ENCODE results near the gene SETBP1. TPM values are rescaled to one million over a fixed set of nuclear protein-coding genes. Genes with fewer than 3 reads are reported as not detected.
"Not testable (repeated sequence)": the region's sequence is repeated elsewhere in the genome, so short reads cannot be mapped to it uniquely, and the experiment has no call there.

Gene SETBP1
- total RNA-seq, 2 experiments from 2014 or later = 25.2 to 30.3 TPM

GRCh38 chr18:44715842-44716241 lies 35.2 kb downstream of the SETBP1 start:
- peaks cover 45% of the 10 kb centered on the region for H3K36me3 Mint-ChIP-seq
- DNase-seq = no peak
- no peak overlapping the region for H3K4me3 Mint-ChIP-seq
- H3K27ac Mint-ChIP-seq = no peak overlapping the region
- H3K27me3 Mint-ChIP-seq = peaks cover 5% of the 10 kb centered on the region
- CTCF ChIA-PET = interaction anchor here (1.0 kb wide), 1 partner anchor 84 kb away, joined by 3 read pairs; no protein-coding TSS in a partner anchor
- H3K9me3 Mint-ChIP-seq (ENCODE audit: low read depth) = no peaks in the 10 kb centered on the region
- no peak for ATAC-seq
- H3K4me1 Mint-ChIP-seq = peaks cover 63% of the 10 kb centered on the region

GRCh38 chr18:44716697-44717163 lies 36.0 kb downstream of the SETBP1 start:
- ATAC-seq = peak; percentile 85
- Mint-ChIP-seq H3K4me3 (no peak overlapping the region), H3K9me3 (ENCODE audit: low read depth) (no peaks in the 10 kb centered on the region), H3K4me1 (peaks cover 67% of the 10 kb centered on the region), H3K36me3 (peaks cover 45% of the 10 kb centered on the region), H3K27me3 (peaks cover 5% of the 10 kb centered on the region), H3K27ac (peak overlapping the region; percentile 65)
- CTCF ChIA-PET = interaction anchor here (1.0 to 1.2 kb wide), 3 partner anchors 9 to 84 kb away, joined by 3 to 5 read pairs (median 3); no protein-coding TSS in a partner anchor
- peak; percentile 74 for DNase-seq

DNA sequence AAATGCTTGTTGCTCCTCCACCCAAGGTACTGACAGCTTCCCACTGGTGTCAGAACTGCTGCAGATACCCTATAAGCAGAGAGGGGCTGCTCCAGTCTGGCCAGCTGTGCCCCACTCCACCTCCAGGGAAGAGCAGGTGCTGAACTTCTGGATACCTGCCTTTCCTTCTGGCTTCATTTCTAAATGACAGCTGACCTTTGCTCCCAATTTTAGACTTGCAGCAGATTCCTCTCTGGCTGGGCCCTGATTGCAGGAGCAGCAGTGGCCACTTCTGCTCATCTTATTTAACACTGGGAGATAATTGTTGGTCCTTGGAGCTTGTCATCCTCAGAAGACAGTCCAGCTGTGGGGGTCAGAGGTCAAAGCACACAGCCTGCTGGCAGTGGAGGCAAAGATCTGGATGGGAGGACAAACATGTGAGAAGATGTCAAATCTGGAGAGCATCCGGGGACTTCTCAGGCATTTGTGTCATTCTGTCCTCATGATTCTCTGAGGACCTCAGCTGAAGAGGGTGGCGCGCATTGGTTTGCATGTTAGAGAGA lies 38.9 kb downstream of the SETBP1 start:
- Mint-ChIP-seq H3K4me3 (no peak overlapping the region), H3K4me1 (peaks cover 79% of the 10 kb centered on the region), H3K27ac (no peak overlapping the region), H3K27me3 (peaks cover 3% of the 10 kb centered on the region), H3K36me3 (peaks cover 40% of the 10 kb centered on the region), H3K9me3 (ENCODE audit: low read depth) (no peaks in the 10 kb centered on the region)
- CTCF ChIA-PET = no interaction called here
- DNase-seq (no peak), ATAC-seq (no peak)

GRCh38 chr18:44721748-44722147 lies 41.1 kb downstream of the SETBP1 start:
- H3K27ac Mint-ChIP-seq; H3K4me3 Mint-ChIP-seq; ATAC-seq; H3K27me3 Mint-ChIP-seq; DNase-seq; H3K9me3 Mint-ChIP-seq (ENCODE audit: low read depth): not testable (repeated sequence)
- Mint-ChIP-seq H3K36me3 (peaks cover 36% of the 10 kb centered on the region), H3K4me1 (peaks cover 85% of the 10 kb centered on the region)
- CTCF ChIA-PET = interaction anchor here (1.6 kb wide), 1 partner anchor 38 kb away, joined by 4 read pairs; no protein-coding TSS in a partner anchor

- Mint-ChIP-seq H3K4me1 (peaks cover 84% of the 10 kb centered on the region), H3K9me3 (ENCODE audit: low read depth) (no peaks in the 10 kb centered on the region), H3K27me3 (no peaks in the 10 kb centered on the region), H3K27ac (peak overlapping the region; percentile 88), H3K4me3 (no peak overlapping the region), H3K36me3 (peaks cover 40% of the 10 kb centered on the region)
- DNase-seq (peak; percentile 46), ATAC-seq (no peak)
- CTCF ChIA-PET = interaction anchor here (0.9 to 1.2 kb wide), 2 partner anchors 9 to 12 kb away, joined by 3 to 5 read pairs; no protein-coding TSS in a partner anchor
Observed at GRCh38 chr18:44723411-44723810, 42.7 kb downstream of the SETBP1 start.

DNA sequence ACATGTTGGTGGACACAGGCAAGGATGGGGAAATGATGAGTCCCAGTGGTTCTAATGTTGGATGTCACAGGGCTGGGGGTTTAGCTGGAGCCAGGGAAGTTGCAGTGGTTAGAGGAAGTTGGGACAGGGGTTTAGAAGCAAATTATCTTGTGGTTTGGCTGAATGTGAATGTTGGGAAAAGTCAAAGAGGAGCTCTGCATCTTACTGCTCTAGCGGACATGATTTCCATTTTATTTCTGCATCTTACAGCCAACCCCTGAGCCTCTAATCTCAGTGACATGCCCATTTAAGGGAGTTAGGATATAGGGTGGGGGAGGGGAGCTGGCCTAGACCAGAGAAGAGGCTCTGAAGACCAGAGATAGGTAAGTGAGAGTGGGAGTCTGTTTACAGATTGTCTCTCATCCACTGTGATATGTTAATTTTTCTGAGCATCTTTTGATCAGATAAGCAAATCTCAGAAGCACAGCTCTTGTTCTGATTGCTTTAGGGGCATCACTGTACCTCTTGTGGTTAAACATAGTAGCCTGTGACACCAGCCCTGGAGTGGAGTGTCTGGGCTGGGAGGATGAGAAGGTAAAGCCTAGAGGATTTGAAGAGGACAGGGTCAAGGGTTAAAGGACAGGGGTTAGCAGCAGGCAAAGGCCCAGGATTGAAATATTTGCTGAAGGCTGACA lies 43.6 kb downstream of the SETBP1 start:
- Mint-ChIP-seq H3K4me1 (peaks cover 85% of the 10 kb centered on the region), H3K27me3 (no peaks in the 10 kb centered on the region), H3K9me3 (ENCODE audit: low read depth) (no peaks in the 10 kb centered on the region), H3K27ac (peak overlapping the region; percentile 88), H3K4me3 (peak overlapping the region; percentile 27), H3K36me3 (peaks cover 37% of the 10 kb centered on the region)
- DNase-seq (peak; percentile 52), ATAC-seq (peak; percentile 25)
- CTCF ChIA-PET = interaction anchor here (0.9 to 2.3 kb wide), 4 partner anchors 10 to 42 kb away, joined by 3 to 8 read pairs (median 6); no protein-coding TSS in a partner anchor

GRCh38 chr18:44725300-44726058 lies 44.8 kb downstream of the SETBP1 start:
- H3K9me3 Mint-ChIP-seq (ENCODE audit: low read depth) = no peaks in the 10 kb centered on the region
- H3K4me1 Mint-ChIP-seq = peaks cover 96% of the 10 kb centered on the region
- peak; percentile 87 for DNase-seq
- H3K36me3 Mint-ChIP-seq = peaks cover 29% of the 10 kb centered on the region
- H3K27me3 Mint-ChIP-seq = no peaks in the 10 kb centered on the region
- peak overlapping the region; percentile 31 for H3K4me3 Mint-ChIP-seq
- H3K27ac Mint-ChIP-seq = peak overlapping the region; percentile 88
- ATAC-seq = peak; percentile 77
- CTCF ChIA-PET = interaction anchor here (0.9 to 2.3 kb wide), 9 partner anchors 8 to 162 kb away, joined by 3 to 8 read pairs (median 5); no protein-coding TSS in a partner anchor

DNA sequence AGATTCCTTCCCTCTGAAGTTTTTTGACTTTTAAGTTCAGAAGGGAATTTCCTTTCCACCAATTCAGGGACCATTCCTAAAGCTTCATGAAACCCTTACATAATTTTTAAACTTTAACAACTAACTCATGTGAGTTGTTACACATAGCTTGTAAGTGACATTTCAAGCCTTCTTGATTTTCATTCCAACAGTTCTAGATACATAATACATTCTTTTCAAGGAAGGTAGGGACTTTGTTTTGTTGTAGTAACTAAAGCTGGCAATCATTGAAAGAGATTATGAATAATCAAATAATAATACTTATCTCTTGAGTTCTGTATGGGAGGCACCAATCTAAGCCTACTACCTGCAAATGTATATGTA lies 45.4 kb downstream of the SETBP1 start:
- Mint-ChIP-seq H3K27ac (peak overlapping the region; percentile 88), H3K4me1 (peaks cover 98% of the 10 kb centered on the region), H3K36me3 (peaks cover 32% of the 10 kb centered on the region), H3K27me3 (no peaks in the 10 kb centered on the region), H3K4me3 (peak overlapping the region; percentile 31), H3K9me3 (ENCODE audit: low read depth) (no peaks in the 10 kb centered on the region)
- no peak for DNase-seq
- ATAC-seq = no peak
- CTCF ChIA-PET = interaction anchor here (0.9 to 2.3 kb wide), 9 partner anchors 8 to 161 kb away, joined by 3 to 8 read pairs (median 5); no protein-coding TSS in a partner anchor

DNA sequence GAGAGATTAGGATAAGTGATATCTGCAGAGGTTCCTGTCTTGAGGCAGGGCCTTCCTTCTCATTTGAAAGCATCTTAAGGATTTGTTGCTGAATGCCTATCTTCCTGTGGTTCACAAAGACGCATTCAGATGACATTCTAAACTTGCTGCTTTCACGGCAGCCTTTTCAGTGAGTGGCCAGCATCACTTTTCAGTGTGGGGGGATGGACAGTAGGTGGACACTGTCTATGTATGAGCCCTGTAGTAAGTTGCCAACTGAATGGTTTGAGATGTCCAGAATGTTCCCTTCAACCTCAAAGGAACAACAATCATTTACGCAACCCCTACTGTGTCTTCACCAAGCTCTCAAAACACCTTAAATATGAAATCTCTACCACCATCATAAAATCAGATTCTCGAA lies 46.6 kb downstream of the SETBP1 start:
- no peaks in the 10 kb centered on the region for H3K9me3 Mint-ChIP-seq (ENCODE audit: low read depth)
- H3K4me3 Mint-ChIP-seq = no peak overlapping the region
- CTCF ChIA-PET = interaction anchor here (1.0 kb wide), 1 partner anchor 18 kb away, joined by 3 read pairs; no protein-coding TSS in a partner anchor
- H3K4me1 Mint-ChIP-seq = peaks cover 99% of the 10 kb centered on the region
- ATAC-seq = no peak
- H3K27ac Mint-ChIP-seq = peak overlapping the region; percentile 66
- no peak for DNase-seq
- peaks cover 41% of the 10 kb centered on the region for H3K36me3 Mint-ChIP-seq
- no peaks in the 10 kb centered on the region for H3K27me3 Mint-ChIP-seq

- Mint-ChIP-seq H3K27ac (peak overlapping the region; percentile 83), H3K27me3 (peaks cover 3% of the 10 kb centered on the region), H3K4me1 (peaks cover 99% of the 10 kb centered on the region), H3K9me3 (ENCODE audit: low read depth) (no peaks in the 10 kb centered on the region), H3K36me3 (peaks cover 34% of the 10 kb centered on the region), H3K4me3 (peak overlapping the region; percentile 1)
- CTCF ChIA-PET = interaction anchor here (0.9 to 2.3 kb wide), 8 partner anchors 8 to 69 kb away, joined by 3 to 12 read pairs (median 3); no protein-coding TSS in a partner anchor
- ATAC-seq (peak; percentile 72), DNase-seq (peak; percentile 88)
Observed at GRCh38 chr18:44729631-44730101, 49.0 kb downstream of the SETBP1 start.

DNA sequence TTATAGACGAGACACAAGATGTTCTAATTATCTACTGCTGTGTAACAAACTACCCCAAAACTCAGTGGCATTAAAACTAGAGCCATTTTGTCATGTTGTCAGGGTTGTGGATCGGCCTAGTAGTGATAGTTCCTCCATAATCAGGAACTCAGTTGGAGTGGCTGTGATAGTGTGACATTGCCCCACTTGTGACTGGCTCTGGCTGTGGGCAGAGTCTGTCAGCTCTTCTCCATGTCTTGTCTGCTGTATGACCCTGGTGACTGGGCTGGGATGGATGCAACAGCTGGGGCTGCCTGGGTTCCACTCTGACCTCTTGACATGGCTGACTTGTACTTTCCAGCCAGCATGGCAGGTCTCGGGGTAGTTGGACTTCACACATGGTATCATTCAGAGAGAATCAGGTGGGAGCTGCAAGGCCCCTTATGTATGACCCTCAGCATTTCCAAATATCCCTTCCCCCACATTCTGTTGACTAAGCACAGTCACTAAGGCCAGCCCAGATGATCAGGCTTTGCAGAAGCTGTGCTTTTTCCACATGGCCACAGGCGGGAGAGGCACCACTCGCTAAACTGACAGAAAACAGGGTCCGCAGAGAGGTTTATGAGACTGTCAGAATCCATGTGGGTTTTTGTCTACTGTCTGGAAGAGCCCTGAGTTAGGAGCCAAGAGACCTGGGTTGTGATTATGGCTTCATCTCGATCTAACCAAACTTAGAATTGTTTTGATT lies 50.3 kb downstream of the SETBP1 start:
- H3K4me1 Mint-ChIP-seq = peaks cover 88% of the 10 kb centered on the region
- peaks cover 3% of the 10 kb centered on the region for H3K27me3 Mint-ChIP-seq
- peak overlapping the region; percentile 83 for H3K27ac Mint-ChIP-seq
- DNase-seq = no peak
- ATAC-seq = no peak
- CTCF ChIA-PET = interaction anchor here (0.9 to 2.3 kb wide), 4 partner anchors 8 to 68 kb away, joined by 3 to 12 read pairs (median 6); no protein-coding TSS in a partner anchor
- peaks cover 45% of the 10 kb centered on the region for H3K36me3 Mint-ChIP-seq
- no peaks in the 10 kb centered on the region for H3K9me3 Mint-ChIP-seq (ENCODE audit: low read depth)
- H3K4me3 Mint-ChIP-seq = no peak overlapping the region

DNA sequence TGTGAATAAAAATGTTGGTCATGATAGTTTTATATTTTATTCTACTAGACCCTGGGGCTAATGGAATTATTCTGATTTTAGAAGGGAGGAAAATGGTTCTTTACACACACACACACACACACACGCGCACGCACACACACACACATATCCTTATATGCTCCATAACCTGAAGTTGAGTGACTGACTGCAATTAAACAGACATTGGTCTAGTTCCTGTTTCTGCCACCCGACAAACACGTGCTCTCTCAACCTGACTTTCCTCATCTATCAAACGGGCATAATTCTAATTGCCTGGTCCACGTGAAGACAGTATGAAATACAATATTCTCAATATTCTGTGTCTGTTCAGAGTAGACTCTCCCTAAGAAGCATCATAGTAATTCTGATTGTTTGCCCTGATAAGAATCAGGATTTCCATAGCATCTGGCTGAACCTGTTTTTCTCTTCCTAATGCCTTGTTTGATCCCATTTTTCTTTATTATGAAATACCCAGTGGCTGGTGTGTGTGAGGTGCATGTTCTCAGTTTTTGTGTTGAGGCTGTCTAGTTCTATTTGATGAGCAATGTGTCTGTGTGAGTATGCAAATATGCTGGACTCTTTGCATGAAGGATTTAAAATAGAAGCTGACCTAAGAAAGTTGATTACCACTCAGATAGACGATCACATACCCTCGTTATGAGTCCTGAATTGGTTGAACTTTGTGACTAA lies 51.0 kb downstream of the SETBP1 start:
- Mint-ChIP-seq H3K4me3 (no peak overlapping the region), H3K36me3 (peaks cover 49% of the 10 kb centered on the region), H3K4me1 (peaks cover 81% of the 10 kb centered on the region), H3K9me3 (ENCODE audit: low read depth) (no peaks in the 10 kb centered on the region), H3K27me3 (peaks cover 3% of the 10 kb centered on the region), H3K27ac (no peak overlapping the region)
- ATAC-seq (no peak), DNase-seq (no peak)
- CTCF ChIA-PET = interaction anchor here (1.6 kb wide), 2 partner anchors 53 to 161 kb away, joined by 3 to 4 read pairs; no protein-coding TSS in a partner anchor

Measured in activated CD8-positive, alpha-beta memory T cell treated with anti-CD3 and anti-CD28 coated beads, Interleukin-2, amount 10 ng/mL, durations not matched to agents 7 days and 5 days (primary cell).